Measurements from ENCODE around the gene DSE.
A peak's percentile ranks its signal among the peaks of the same experiment; 100 is the strongest.

Gene DSE

GRCh38 chr6:116450769-116451740, 80.3 kb downstream of the DSE start:
- DNase-seq, result no peak

- no peak for DNase-seq
These were observed 81.2 kb downstream of the DSE start for GRCh38 chr6:116451916-116452315.

- DNase-seq, result no peak
These were observed 81.8 kb downstream of the DSE start for GRCh38 chr6:116452531-116452930.

- DNase-seq, result no peak
These were observed 85.4 kb downstream of the DSE start for GRCh38 chr6:116456106-116456505.

- DNase-seq, result no peak
These were observed 86.2 kb downstream of the DSE start for GRCh38 chr6:116456927-116457326.

- DNase-seq, result no peak
These were observed 87.5 kb downstream of the DSE start for GRCh38 chr6:116458264-116458663.

- no peak for DNase-seq
These were observed 89.2 kb downstream of the DSE start for GRCh38 chr6:116459927-116460326.

- DNase-seq, result no peak
These were observed 90.7 kb downstream of the DSE start, which contains the start of gene CALHM6 for GRCh38 chr6:116461331-116461931. CALHM6 (plus strand) TSS chr6:116461375; CDS start chr6:116461930, 555 bp downstream.

- peak; percentile 11 for DNase-seq
These were observed 91.5 kb downstream of the DSE start for GRCh38 chr6:116461932-116462885.

GRCh38 chr6:116463301-116463700, 92.6 kb downstream of the DSE start:
- no peak for DNase-seq

- DNase-seq, result no peak
These were observed 94.5 kb downstream of the DSE start for GRCh38 chr6:116465246-116465645.

- DNase-seq, result no peak
These were observed 96.3 kb downstream of the DSE start for GRCh38 chr6:116467096-116467495.

GRCh38 chr6:116467514-116467913, 96.8 kb downstream of the DSE start:
- no peak for DNase-seq

GRCh38 chr6:116468293-116468692, 97.5 kb downstream of the DSE start:
- DNase-seq, result no peak

GRCh38 chr6:116471531-116471930, 100.8 kb downstream of the DSE start:
- no peak for DNase-seq

GRCh38 chr6:116472706-116473105, 102.0 kb downstream of the DSE start:
- no peak for DNase-seq

GRCh38 chr6:116475141-116475540, 104.4 kb downstream of the DSE start:
- no peak for DNase-seq

GRCh38 chr6:116476002-116476678, 105.4 kb downstream of the DSE start:
- no peak for DNase-seq

- DNase-seq, result no peak
These were observed 112.0 kb downstream of the DSE start for GRCh38 chr6:116482780-116483179.

GRCh38 chr6:116483616-116484015, 112.9 kb downstream of the DSE start:
- no peak for DNase-seq

- DNase-seq, result no peak
These were observed 114.9 kb downstream of the DSE start for GRCh38 chr6:116485559-116486184.
